HG03175 (cell line): ENCODE data around the gene OR10H3.
"Not testable (repeated sequence)": the region's sequence is repeated elsewhere in the genome, so short reads cannot be mapped to it uniquely, and the experiment has no call there.

Experiments used
- ATAC-seq: cut with Tn5 transposase; IDR thresholded peaks from one replicate; pipeline ENCODE4 v1.9.1; 2021; ENCODE audit warnings: mild to moderate bottlenecking, moderate library complexity; ENCODE audit not compliant: unreplicated experiment

Gene OR10H3

GRCh38 chr19:15776991-15777970 lies 39.5 kb downstream of the OR10H3 start:
- no peak for ATAC-seq

- no peak for ATAC-seq
Measured at GRCh38 chr19:15779756-15780476, 42.1 kb downstream of the OR10H3 start.

GRCh38 chr19:15780610-15781418 lies 43.0 kb downstream of the OR10H3 start:
- ATAC-seq: no peak

- ATAC-seq: no peak
Measured at GRCh38 chr19:15781661-15782060, 43.9 kb downstream of the OR10H3 start.

GRCh38 chr19:15782211-15782610 lies 44.4 kb downstream of the OR10H3 start:
- no peak for ATAC-seq

- not testable (repeated sequence) for ATAC-seq
Measured at GRCh38 chr19:15782896-15783295, 45.1 kb downstream of the OR10H3 start.

- ATAC-seq: no peak
Measured at GRCh38 chr19:15787611-15788155, 49.9 kb downstream of the OR10H3 start, which contains the start of gene OR10H5. Gene OR10H5 (plus strand): TSS chr19:15787661. CDS start chr19:15794049, 6,388 bp downstream.

GRCh38 chr19:15788594-15789270 lies 50.9 kb downstream of the OR10H3 start:
- no peak for ATAC-seq

GRCh38 chr19:15790096-15790495 lies 52.3 kb downstream of the OR10H3 start:
- no peak for ATAC-seq
